RWPE1 (cell line): ENCODE measurements around the gene DAD1.
"Not testable (repeated sequence)": the region's sequence is repeated elsewhere in the genome, so short reads cannot be mapped to it uniquely, and the experiment has no call there.

Experiments
- CTCF ChIA-PET: fragments of 350-600 bp; sonication (Branson Sonifier 250); formaldehyde crosslinking; extraction: SDS; loops from one replicate; lab custom pipeline; 2021; lab: Yijun Ruan, JAX
- POLR2A ChIA-PET: fragments of 400-600 bp; formaldehyde crosslinking; extraction: SDS; loops from one replicate; lab custom pipeline; 2020; ENCODE audit warnings: antibody characterized with exemption; ENCODE audit not compliant: low non-redundant PET; lab: Yijun Ruan, JAX
- DNase-seq: peaks from one replicate; pipeline ENCODE4 v3.0.0; 2012; ENCODE audit warnings: low spot score
- H3K27ac ChIP-seq: fragments of 450-650 bp; 2 replicates; pipeline ENCODE4 v1.5.1; 2017
- CTCF ChIP-seq: fragments of 450-650 bp; conservative IDR thresholded peaks from 2 replicates; pipeline ENCODE4 v1.5.1; 2017; ENCODE audit warnings: low read depth, mild to moderate bottlenecking

DAD1 gene

GRCh38 chr14:22627506-22628263 lies 38.7 kb upstream of the DAD1 start:
- TF ChIP-seq CTCF: no peak
- no peak overlapping the region for H3K27ac ChIP-seq
- ChIA-PET CTCF (no interaction called here), POLR2A (no interaction called here)
- DNase-seq: no peak

GRCh38 chr14:22626590-22626989 lies 37.6 kb upstream of the DAD1 start:
- TF ChIP-seq CTCF: no peak
- CTCF ChIA-PET: no interaction called here
- POLR2A ChIA-PET: no interaction called here
- DNase-seq: no peak
- H3K27ac ChIP-seq: no peak overlapping the region

- TF ChIP-seq CTCF: no peak
- ChIA-PET CTCF (no interaction called here), POLR2A (no interaction called here)
- no peak for DNase-seq
- no peak overlapping the region for H3K27ac ChIP-seq
Measured at GRCh38 chr14:22623047-22623446, 34.0 kb upstream of the DAD1 start.

- no peak overlapping the region for H3K27ac ChIP-seq
- DNase-seq: no peak
- CTCF ChIA-PET: interaction anchor here (0.6 kb wide), 1 partner anchor 17 kb away, joined by 3 read pairs; no protein-coding TSS in a partner anchor
- POLR2A ChIA-PET: no interaction called here
- no peak for TF ChIP-seq CTCF
Measured at GRCh38 chr14:22622255-22622654, 33.2 kb upstream of the DAD1 start.

GRCh38 chr14:22615765-22616164 lies 26.7 kb upstream of the DAD1 start:
- DNase-seq, H3K27ac ChIP-seq, POLR2A ChIA-PET, CTCF ChIA-PET: not testable (repeated sequence)

- peak; percentile 94 for DNase-seq
- H3K27ac ChIP-seq: peak overlapping the region; percentile 89
- CTCF ChIA-PET: interaction anchor here (1.2 kb wide), 1 partner anchor 224 kb away, joined by 6 read pairs; no protein-coding TSS in a partner anchor
- POLR2A ChIA-PET: no interaction called here
- no peak for TF ChIP-seq CTCF
Measured at GRCh38 chr14:22614240-22614799, 25.3 kb upstream of the DAD1 start.

GRCh38 chr14:22613736-22614239 lies 24.8 kb upstream of the DAD1 start:
- CTCF ChIA-PET: interaction anchor here (0.8 to 1.2 kb wide), 2 partner anchors 12 to 223 kb away, joined by 3 to 6 read pairs; no protein-coding TSS in a partner anchor
- POLR2A ChIA-PET: no interaction called here
- DNase-seq: no peak
- no peak for TF ChIP-seq CTCF
- peak overlapping the region; percentile 89 for H3K27ac ChIP-seq
